Measurements from ENCODE around the gene CARS1. TPM values are rescaled to one million over a fixed set of nuclear protein-coding genes. Genes with fewer than 3 reads are reported as not detected.

CARS1 gene
- total and polyA plus RNA-seq, 10 of the 15 experiments (the other 5 are each of a cell fraction or from before 2014, with no cell fraction given) = 7.8 to 60.6 (median 45.7) TPM

DNA sequence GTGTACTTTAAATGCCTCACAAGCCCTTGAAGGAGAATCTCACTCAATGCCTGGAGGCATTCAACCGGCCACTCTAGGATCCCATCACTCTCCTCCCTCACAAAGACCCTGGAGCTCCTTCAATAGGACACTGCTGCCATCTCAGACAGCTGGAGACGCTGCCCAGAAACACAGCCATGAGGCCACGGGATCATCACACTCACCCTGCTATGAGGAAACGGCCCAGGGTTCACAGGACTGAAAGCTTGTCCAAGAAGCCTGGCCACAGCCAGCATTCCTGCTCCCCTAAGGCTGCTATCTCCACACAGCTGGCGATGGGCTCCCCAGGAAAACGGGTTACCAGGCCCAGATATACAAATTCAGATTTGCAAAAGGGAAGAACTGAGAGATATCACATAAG, 13.2 kb downstream of the CARS1 start:
- no peak overlapping the region for H3K4me3 ChIP-seq
- H3K36me3 ChIP-seq (ENCODE audit: control insufficient read depth in 2 of 2, insufficient read depth in 2 of 2, low read length in 1 of 2) = peaks cover 15 to 29% of the 10 kb centered on the region in 2 experiments; a peak in 3 of 4 replicates
- H3K27me3 ChIP-seq (replicated peaks in 1 of 2; ENCODE audit: control insufficient read depth in 2 of 2, insufficient read depth in 2 of 2, low read length in 1 of 2) = no peaks in the 10 kb centered on the region
- ChIA-PET RAD21 (ENCODE audit: unreplicated experiment) (interaction anchor here (1.0 kb wide), 1 partner anchor 48 kb away, joined by 3 read pairs; no protein-coding TSS in a partner anchor), SMC1A (ENCODE audit: uncharacterized antibody, unreplicated experiment) (interaction anchor here (1.0 kb wide), 1 partner anchor 21 kb away, joined by 3 read pairs; no protein-coding TSS in a partner anchor), POLR2A (interaction anchor here (0.6 kb wide), 1 partner anchor 54 kb away, joined by 3 read pairs; no protein-coding TSS in a partner anchor), CTCF (no interaction called here)
- H3K27ac ChIP-seq (ENCODE audit: control insufficient read depth, insufficient read depth) = no peak overlapping the region
- WGBS (ENCODE audit: insufficient coverage, insufficient replicate concordance, low lambda C conversion rate, missing lambda C conversion rate) = 76% methylated on average over 6 of the region's 6 CpGs
- no peak overlapping the region for H2AFZ ChIP-seq (ENCODE audit: control insufficient read depth, low read depth, low read length)
- H3K4me2 ChIP-seq (ENCODE audit: control insufficient read depth, insufficient read depth) = no peak overlapping the region
- ATAC-seq (no peak), FAIRE-seq (no peak), DNase-seq (ENCODE audit: low read depth, low spot score) (no peak)
- BruUV-seq (replicated peaks) = no TSS peak
- H3K9me3 ChIP-seq (replicated peaks; ENCODE audit: control insufficient read depth, insufficient read depth, low read length) = no peaks in the 10 kb centered on the region
- peaks cover 3% of the 10 kb centered on the region; the same call in 1 of the 2 replicates for H4K20me1 ChIP-seq (ENCODE audit: control insufficient read depth, insufficient read depth)
- H3K4me1 ChIP-seq (ENCODE audit: control insufficient read depth, insufficient read depth, low read length) = no peaks in the 10 kb centered on the region
- H3K9ac ChIP-seq (ENCODE audit: control insufficient read depth, insufficient read depth, low read length) = no peak overlapping the region
- TF ChIP-seq, protein P1, sequence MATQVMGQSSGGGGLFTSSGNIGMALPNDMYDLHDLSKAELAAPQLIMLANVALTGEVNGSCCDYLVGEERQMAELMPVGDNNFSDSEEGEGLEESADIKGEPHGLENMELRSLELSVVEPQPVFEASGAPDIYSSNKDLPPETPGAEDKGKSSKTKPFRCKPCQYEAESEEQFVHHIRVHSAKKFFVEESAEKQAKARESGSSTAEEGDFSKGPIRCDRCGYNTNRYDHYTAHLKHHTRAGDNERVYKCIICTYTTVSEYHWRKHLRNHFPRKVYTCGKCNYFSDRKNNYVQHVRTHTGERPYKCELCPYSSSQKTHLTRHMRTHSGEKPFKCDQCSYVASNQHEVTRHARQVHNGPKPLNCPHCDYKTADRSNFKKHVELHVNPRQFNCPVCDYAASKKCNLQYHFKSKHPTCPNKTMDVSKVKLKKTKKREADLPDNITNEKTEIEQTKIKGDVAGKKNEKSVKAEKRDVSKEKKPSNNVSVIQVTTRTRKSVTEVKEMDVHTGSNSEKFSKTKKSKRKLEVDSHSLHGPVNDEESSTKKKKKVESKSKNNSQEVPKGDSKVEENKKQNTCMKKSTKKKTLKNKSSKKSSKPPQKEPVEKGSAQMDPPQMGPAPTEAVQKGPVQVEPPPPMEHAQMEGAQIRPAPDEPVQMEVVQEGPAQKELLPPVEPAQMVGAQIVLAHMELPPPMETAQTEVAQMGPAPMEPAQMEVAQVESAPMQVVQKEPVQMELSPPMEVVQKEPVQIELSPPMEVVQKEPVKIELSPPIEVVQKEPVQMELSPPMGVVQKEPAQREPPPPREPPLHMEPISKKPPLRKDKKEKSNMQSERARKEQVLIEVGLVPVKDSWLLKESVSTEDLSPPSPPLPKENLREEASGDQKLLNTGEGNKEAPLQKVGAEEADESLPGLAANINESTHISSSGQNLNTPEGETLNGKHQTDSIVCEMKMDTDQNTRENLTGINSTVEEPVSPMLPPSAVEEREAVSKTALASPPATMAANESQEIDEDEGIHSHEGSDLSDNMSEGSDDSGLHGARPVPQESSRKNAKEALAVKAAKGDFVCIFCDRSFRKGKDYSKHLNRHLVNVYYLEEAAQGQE (IDR thresholded peaks at IDR 0.05; ENCODE audit: low read depth, low read length) = no peak
- TF ChIP-seq MEF2B (IDR thresholded peaks at IDR 0.05; ENCODE audit: partially characterized antibody, poor library complexity, severe bottlenecking) (no peak), POLR2AphosphoS5 (IDR thresholded peaks at IDR 0.05; ENCODE audit: low read length) (no peak), MXI1 (IDR thresholded peaks at IDR 0.05; ENCODE audit: low read depth, low read length) (no peak), CHD2 (IDR thresholded peaks at IDR 0.05; ENCODE audit: borderline replicate concordance, low read depth, low read length) (no peak), TBL1XR1 (IDR thresholded peaks at IDR 0.05; ENCODE audit: low read depth, low read length) (no peak), ASH2L (IDR thresholded peaks at IDR 0.05; ENCODE audit: borderline replicate concordance, low read depth) (no peak), EZH2 (IDR thresholded peaks at IDR 0.05; ENCODE audit: borderline replicate concordance, control insufficient read depth, low read depth, low read length) (no peak), IRF4 (IDR thresholded peaks at IDR 0.05; ENCODE audit: low read depth, low read length) (no peak)
- TF ChIP-seq, protein P2, sequence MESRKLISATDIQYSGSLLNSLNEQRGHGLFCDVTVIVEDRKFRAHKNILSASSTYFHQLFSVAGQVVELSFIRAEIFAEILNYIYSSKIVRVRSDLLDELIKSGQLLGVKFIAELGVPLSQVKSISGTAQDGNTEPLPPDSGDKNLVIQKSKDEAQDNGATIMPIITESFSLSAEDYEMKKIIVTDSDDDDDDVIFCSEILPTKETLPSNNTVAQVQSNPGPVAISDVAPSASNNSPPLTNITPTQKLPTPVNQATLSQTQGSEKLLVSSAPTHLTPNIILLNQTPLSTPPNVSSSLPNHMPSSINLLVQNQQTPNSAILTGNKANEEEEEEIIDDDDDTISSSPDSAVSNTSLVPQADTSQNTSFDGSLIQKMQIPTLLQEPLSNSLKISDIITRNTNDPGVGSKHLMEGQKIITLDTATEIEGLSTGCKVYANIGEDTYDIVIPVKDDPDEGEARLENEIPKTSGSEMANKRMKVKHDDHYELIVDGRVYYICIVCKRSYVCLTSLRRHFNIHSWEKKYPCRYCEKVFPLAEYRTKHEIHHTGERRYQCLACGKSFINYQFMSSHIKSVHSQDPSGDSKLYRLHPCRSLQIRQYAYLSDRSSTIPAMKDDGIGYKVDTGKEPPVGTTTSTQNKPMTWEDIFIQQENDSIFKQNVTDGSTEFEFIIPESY (IDR thresholded peaks at IDR 0.05) = no peak
- TF ChIP-seq, protein P3, sequence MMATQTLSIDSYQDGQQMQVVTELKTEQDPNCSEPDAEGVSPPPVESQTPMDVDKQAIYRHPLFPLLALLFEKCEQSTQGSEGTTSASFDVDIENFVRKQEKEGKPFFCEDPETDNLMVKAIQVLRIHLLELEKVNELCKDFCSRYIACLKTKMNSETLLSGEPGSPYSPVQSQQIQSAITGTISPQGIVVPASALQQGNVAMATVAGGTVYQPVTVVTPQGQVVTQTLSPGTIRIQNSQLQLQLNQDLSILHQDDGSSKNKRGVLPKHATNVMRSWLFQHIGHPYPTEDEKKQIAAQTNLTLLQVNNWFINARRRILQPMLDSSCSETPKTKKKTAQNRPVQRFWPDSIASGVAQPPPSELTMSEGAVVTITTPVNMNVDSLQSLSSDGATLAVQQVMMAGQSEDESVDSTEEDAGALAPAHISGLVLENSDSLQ (IDR thresholded peaks at IDR 0.05) = no peak
- TF ChIP-seq, protein P4, sequence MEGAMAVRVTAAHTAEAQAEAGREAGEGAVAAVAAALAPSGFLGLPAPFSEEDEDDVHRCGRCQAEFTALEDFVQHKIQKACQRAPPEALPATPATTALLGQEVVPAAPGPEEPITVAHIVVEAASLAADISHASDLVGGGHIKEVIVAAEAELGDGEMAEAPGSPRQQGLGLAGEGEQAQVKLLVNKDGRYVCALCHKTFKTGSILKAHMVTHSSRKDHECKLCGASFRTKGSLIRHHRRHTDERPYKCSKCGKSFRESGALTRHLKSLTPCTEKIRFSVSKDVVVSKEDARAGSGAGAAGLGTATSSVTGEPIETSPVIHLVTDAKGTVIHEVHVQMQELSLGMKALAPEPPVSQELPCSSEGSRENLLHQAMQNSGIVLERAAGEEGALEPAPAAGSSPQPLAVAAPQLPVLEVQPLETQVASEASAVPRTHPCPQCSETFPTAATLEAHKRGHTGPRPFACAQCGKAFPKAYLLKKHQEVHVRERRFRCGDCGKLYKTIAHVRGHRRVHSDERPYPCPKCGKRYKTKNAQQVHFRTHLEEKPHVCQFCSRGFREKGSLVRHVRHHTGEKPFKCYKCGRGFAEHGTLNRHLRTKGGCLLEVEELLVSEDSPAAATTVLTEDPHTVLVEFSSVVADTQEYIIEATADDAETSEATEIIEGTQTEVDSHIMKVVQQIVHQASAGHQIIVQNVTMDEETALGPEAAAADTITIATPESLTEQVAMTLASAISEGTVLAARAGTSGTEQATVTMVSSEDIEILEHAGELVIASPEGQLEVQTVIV (IDR thresholded peaks at IDR 0.05; ENCODE audit: borderline replicate concordance, partially characterized antibody) = no peak
- intact Hi-C loops (cut with micrococcal nuclease; ENCODE audit: unreplicated experiment) = no loop called here
- in situ Hi-C loops (cut with MboI) = loop anchor here (5.0 kb wide), 1 partner anchor 48 kb away; no protein-coding TSS in a partner anchor
- peaks cover 18% of the 10 kb centered on the region for H3K79me2 ChIP-seq (ENCODE audit: control insufficient read depth, insufficient read depth, low read length)

All from GM12878 (cell line).